Stimulated activated CD4-positive, alpha-beta T cell treated with anti-CD3 and anti-CD28 coated beads, Interleukin-1b, Interleukin-23, amount 100 ng/mL, for 1 hour (primary cell): Measurements from ENCODE around the gene C10orf53.
"Not testable (repeated sequence)": the region's sequence is repeated elsewhere in the genome, so short reads cannot be mapped to it uniquely, and the experiment has no call there.

ENCODE experiments used
- DNase-seq, 2 donors: peaks; one replicate each; pipeline ENCODE4 v3.0.0-alpha.2; 2020; ENCODE audit warnings: low read depth in 2 of 2

Gene C10orf53

DNA sequence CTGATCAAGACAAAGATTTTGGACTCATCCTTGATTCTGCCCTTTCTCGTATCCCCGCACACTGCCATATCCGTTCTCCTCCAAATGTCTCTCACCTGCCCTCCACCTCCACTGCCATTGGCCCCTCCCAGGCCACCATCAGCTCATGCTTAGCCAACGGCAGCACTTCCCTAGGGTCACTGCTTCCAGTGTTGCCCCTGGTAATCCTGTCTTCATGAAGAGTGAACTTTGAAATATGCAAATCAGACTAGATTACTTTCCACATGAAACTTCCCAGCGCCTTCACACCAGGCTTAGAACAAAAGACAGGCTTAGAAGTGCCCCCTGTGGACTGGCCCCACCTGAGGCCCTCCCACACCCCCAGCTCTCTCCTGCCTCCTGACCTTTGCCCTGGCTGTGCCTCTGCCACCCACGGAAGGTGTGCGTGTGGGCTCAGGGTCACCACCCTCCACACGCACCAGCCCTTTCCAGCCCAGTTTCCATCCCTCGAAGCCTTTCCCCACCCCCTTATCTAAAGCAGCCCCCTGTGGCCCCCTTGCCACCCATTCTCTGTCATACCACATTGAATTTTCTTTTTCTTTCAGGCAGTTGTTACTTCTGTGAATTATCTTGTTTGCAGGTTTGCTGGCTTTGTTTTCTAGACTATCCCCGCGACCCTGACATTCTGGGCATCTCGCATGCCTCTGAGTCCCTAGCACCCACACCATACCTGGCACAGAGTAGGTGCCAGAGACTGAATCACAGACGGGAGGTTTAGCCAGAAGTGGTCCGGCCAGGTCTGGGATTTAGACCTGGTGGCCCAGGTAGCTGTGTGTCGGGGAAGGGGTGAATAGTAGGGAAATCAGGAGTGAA lies 26.8 kb upstream of the C10orf53 start:
- no peak for DNase-seq

DNA sequence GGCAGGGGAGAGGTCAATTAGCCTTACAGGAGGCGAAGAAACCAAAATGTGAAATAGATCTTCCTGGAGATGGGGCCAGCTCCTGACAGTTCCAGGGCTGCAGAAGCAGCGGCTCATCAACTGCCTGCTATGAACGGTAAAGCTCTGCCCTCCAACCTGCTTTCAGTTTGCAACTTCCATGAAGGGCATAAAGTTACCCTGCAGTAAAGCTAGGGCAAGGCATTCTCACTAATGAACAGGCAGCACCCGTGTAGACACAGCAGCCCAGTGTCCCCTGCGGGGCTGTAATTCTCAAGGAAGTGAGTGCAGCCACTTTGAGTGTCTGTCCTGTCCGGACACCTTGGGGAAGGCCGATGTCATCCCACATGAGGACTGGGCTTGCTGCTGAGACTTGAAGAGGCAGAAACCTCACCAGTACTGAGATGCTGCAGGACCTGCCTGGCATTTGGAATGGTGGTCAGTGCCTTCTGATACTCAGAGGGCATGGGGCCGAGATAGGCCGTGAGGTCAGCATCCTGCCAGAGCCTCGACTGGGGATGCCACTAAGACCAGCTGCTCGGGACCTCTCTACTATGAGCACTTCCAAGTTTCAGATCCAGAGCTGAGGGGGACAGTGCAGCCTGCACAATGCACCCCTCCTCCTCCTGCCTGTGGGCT lies 26.1 kb upstream of the C10orf53 start:
- DNase-seq = no peak

DNA sequence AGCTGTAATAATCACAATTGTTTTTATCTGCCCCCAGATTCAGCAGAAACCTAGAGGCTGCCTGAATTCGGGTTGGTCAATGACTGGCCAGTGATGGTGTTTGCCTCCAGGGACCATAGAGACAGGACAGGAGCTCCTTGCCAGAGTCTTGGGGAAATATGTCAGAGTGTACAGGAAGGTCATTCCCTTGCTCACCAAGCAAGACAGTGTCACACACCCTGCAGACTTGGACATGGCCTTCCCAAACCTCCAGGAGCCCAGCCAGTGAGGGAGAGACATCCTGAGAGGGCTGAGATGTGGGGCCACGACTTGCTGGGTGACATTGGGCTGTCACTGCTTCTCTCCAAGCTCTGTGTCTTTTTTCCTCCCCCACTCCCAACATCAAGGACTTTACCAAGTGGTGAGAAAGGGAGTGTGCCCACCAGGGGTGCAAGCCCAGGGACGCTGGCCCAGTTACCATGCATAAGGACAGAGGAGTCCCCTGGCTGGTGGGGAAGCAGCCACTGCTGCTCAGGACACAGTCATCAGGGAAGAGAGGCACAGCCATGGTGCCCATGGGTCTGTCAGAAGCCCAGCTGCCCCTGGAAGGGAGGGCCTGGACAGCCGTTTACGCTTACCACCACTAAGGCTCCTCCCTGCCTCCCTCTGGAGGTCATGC lies 25.3 kb upstream of the C10orf53 start:
- DNase-seq = no peak

DNA sequence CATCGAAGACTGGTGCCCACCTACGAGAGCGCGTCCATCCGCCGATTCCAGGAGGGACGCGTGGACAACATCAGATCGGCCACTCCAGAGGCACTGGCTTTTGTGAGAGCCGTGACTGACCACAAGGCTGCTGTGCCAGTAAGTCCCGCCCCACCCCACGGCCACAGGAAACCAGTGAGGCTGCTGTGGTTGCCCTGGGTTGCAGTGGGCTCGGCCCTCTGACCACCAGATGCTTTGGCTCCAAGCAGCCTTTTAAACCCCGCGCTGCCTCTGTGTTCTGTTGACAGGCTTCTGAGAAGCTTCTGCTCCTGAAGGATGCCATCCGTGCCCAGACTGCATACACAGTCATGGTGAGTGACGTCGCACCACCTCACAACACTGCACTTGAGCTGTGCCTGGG lies 24.4 kb upstream of the C10orf53 start:
- DNase-seq = no peak

DNA sequence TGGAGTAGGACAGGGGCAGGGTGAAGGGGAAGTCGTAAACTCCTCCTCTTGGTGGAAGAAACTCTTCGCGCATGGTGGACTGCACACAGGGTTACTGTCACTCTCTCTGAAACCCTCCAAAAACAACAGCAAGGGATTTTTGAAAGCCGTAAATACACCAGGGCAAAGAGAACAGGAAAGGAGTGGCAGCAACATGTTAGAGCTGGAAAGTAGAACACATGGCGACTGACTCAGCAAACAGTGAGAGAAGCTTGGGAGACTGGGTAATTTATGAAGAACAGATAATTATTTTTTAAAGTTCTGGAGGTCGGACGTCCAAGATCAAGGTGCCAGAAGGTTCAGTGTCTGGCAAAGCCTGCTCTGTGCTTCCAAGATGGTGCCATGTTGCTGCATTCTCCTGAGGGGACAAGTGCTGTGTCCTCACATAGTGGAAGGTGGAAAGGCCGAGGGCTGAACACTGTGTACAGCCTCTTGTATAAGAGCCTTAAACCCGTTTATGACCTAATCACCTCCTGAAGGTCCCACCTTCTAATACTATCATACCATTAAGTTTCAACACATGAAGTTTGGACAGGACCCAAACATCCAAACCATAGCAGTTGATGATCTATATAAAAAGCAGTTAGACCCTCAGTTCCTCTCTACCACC lies 22.5 kb upstream of the C10orf53 start:
- no peak for DNase-seq

DNA sequence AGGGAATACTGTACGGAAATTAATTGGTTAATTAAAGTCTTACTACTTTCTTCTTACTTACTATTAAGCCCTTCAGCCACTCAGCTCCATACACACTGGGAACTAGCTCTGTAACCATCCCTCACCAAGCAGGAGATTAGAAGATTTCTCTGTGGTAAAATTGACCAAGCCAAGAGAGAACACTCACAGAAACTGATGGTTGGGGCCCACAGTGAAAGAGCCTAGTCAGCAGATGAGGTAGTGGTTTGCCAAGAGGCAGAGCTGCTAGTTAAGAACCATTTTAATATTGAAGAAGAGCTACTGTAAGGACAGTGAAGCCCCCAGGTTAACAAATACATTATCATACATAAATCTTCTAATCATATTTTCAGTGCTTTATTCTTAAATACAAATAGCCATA lies 21.8 kb upstream of the C10orf53 start:
- DNase-seq = no peak

DNA sequence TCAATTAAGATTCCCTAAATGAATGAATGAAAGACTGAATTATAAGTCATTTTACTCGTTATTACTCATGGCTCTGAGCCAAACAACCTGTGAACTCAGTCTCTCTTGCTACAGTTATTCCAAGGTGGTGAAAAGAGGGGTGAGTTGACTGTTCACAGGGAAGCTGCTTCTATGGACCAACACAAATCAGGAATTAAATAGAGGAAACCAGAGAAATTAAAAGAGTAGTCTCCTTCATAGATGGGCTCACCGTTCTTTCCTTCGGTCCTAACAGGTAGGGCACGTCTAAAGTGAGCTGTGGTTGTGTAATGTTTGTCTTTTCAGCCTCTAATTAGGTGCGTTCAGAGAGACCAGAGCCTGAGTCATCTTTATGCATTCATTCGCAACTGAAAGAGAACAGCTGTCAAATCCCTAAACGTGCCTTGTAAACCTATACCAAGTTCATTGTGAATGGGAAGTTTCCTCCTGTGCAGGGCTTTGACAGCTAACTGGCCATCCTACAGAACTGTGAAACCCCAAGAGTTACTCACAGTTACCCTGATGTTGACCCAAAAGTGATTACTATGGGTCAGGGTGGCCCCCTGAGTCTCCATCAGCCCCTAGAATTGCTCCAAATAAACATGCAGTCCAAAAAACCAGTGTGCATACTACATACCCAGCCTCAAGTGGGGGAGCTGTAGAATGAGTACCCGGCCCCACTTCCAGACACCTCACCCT lies 18.2 kb upstream of the C10orf53 start:
- no peak for DNase-seq

DNA sequence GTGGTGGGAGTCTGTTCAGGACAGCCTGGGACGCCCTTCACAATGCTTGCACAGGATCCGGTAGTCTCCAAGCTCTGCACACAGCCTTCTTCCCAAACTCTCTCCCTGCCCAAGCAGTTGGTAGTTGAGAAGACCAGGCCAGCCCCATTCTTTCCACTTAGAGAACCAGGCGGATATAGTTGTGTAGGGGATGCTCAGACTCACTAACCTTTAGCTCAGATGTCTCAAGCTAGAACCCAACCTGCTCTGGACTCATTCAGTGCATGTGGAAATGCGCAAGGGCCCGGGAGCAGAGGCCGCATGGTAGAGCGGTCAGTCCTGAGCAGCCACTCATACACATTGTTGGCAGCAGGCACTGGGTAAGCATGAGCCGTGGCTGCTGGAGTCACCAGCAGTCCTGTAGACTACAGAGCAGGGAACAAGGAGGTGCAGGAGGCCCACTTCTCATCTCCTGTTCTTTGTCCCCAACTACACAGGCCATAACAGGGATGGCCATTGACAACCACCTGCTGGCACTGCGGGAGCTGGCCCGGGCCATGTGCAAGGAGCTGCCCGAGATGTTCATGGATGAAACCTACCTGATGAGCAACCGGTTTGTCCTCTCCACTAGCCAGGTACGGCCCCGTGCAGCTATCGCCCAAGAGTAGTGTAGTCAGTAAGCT lies 17.2 kb upstream of the C10orf53 start:
- no peak for DNase-seq

DNA sequence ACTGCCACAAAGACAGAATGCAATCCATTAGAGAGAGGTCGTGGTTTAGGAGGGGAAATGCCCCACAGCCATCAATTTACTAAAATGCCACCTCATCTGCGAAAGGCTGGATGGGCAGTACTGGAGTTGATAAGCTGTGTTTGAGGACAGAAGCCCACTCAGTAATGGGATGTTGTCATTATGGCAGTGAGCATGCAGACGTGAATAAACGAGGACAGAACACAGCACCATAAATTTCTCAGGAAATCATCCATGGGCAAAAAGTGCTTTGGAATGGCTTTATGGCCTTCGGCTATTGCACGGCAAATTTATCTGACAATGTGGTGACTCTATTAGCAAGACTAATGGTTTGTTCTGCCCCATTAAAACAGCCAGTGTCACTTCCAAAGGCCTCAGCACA lies 15.9 kb upstream of the C10orf53 start:
- DNase-seq = no peak

DNA sequence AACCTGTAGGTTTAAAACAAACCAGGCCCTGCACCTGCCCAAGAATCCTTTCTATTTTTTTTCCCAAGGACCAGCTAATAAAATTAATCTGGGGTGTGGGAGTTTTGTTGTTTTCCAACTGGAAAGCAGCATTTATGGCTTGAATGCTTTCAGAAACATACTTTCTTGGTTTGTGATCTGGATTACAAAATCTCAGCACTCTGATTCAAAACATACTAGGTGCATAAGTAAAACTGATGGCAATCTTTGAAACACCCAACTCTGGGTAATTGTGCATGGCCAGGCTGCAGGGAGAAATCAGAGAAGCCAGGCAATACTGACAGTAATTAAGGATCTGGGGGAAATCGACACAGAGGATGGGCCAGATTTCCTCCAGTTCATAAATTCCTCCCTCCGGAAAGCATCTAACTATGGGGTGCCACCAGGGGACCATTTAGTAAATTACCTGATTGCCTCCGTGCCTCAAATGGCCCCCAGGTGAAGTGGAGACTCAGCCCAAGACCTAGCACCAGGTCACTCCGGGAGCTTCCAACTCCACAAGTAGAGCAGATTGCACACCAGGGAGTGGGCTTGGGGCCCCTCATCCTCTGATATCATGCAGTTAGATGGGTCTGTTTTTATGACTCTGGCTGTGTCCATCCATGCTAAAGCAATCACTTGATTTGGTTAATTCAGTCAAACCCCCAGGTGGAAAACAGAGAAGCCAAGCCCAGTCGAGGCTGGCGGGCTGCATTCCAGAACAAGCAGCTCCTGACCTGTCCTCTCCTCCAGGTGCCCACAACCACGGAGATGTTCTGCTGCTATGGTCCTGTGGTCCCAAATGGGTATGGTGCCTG lies 15.2 kb upstream of the C10orf53 start:
- no peak for DNase-seq

DNA sequence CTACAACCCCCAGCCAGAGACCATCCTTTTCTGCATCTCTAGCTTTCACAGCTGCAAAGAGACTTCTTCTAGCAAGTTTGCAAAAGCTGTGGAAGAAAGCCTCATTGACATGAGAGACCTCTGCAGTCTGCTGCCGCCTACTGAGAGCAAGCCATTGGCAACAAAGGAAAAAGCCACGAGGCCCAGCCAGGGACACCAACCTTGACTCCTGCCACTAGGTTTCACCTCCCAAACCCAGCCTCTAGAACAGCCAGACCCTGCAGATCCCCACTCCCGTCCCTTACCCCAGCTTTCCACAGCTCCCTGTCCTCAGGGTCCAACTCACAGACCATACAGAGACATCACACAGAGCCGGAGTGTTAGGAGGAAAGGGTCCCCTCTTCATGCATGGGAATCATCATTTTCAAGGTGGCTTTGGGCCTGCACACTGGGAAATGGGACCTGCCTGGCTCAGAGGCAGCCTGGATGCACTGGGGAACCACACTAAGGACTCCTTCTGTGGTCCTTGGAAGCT lies 14.6 kb upstream of the C10orf53 start:
- no peak for DNase-seq

DNA sequence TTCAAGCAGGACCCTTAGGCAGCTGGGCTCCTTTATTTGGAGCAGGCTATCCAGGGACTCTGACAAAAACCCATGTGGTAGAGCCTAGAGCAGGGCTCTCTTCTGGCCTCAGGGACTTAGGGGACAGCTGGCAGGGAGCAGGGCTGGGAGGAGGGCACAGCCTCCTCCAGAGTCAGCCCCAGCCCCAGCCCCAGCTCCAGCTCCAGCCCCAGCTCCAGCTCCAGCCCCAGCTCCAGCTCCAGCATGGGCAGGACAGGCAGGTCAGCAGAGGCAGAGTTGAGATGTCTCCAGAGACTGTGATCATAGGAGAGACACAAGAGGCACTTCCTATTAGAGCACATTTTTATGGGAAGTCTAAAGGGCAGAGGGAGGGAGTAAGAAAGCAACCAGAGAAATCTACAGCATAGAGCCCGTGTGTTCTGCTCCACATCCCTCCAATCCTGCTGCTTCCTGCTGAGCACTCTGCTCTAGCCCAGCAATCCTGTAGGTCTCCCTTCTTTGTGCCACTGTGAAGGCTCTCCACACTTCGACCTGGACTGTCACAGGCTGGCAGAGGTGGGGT lies 13.3 kb upstream of the C10orf53 start:
- DNase-seq = no peak

DNA sequence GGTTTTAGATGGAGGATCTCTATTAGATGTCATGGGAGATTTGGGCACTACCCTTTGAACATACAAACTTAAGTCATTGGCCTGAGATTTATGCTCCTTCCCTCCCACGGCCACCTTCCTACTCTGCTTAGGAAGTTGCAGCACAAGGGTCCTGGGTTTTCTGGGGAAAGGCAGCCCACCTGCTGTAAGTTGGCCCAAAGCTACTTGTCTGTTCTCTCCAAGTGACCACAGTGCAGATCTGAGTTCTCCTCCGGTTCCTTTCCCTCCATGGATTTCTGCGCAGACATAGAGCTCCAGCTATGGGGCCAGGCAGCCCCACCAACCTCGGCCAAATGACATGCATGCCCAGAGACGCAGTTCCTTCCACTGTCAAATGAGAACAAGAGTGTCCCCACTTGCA lies 12.8 kb upstream of the C10orf53 start:
- DNase-seq = no peak

DNA sequence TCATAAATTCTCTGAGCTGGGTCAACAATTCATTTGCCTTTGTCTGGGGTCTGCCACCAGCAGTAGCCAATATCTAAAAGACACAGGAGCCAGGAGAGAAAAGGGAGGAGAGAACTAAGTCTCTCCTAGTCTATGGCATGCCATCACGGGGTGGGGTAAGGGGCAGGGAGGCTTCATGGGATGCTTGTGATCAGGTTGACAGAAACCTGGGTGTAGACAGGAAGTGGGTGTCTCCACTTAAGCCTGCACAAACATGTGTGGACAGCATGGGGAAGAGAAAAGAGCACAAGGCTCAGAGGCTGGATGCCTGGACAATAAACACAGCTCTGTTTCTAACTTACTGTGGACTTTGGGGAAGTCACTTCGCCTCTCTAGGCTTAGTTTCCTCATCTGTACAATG lies 11.5 kb upstream of the C10orf53 start:
- no peak for DNase-seq

DNA sequence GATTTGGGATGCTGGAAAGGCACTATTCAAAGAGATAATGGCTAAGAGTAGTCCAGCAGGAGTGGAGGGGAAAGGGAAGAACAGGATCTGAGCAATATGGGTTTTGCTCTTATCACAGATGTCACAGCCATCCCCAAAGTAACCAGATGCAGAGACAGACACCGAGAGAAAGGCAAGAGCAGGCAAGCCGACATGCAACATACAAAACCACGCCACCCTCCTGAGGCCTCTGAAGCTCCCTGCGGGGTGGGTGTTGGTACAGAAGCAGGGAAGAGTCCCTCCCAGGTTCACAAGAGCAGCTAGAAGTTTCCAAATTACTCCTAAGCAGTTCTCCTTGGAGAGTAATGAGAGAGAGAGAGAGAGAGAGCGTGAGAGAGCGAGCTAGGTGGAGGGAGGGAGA lies 10.8 kb upstream of the C10orf53 start:
- DNase-seq = no peak

DNA sequence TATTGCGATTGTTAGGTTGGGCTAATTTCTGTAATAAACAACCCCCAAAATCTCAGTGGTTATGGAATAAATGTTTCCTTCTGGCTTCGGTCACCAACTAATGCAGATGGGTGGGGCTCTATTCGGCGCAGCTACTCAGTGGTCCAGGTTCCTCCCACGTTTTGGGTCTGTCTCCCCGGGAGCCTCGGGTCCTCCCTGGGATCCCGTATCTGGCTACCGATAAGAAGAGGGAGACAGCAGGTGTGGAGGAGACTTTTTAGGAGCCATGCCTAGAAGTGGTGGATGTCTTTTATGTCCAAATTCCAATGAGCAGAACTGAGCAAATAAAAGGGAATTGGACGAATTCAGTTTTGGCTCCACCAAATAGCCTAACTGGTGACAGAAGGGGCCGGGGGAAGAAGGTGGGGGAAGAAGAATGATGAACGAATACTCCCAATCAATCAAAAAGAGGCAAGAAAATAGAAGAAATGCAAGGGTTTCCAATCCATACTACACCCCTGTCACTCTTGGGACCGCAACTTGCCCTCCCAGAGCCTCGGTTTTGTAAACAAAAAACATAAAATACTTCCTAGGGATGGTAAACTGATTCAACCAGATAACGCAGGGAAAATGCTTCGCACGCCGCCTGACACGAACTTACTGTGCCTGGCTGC lies 498 bp upstream of the C10orf53 start:
- DNase-seq = no peak

DNA sequence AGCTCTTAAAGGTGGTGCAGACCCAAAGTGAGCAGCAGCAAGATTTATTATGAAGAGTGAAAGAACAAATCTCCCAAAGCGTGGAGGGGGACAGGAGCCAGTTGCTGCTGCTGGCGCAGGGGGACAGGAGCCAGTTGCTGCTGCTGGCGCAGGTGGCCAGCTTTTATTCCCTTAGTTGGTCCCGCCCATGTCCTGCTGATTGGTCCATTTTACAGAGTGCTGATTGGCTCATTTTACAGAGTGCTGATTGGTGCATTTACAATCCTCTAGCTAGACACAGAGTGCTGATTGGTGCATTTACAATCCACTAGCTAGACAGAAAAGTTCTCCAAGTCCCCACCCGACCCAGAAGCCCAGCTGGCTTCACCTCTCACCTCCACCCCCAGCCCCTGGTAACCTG lies 3.0 kb downstream of the C10orf53 start:
- not testable (repeated sequence) for DNase-seq

DNA sequence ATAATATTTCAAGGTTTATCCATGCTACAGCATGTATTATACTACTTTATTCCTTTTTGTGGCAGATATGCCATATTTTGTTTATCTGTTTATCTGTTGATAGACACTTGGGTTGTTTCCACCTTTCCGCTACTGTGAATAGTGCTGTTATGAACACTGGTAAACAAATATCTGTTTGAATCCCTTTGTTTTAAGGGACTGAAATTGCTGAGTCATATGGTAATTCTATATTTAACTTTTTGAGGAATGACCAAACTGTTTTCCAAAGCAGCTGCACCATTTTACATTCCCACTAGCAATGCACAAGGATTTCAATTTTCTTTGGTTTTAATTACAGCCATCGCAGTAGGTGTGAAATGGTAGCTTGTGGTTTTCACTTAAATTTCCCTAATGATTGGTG lies 3.4 kb downstream of the C10orf53 start:
- DNase-seq = no peak

DNA sequence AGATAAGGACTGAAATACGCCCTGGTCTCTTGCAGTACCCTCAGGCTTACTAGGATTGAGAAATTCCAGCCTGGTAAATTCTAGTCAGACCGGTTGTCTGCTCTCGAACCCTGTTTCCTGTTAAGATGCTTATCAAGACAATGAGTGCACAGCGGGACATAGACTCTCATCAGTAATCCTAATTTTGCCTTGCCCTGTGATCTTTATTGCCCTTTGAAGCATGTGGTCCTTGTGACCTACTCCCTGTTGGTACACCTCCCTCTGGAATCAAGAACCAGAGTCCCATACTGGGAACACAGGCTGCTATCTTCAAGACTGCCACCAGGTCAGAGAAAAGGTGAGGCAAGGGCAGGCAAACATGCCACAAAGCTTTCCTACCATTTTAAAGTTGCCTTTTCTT lies 7.2 kb downstream of the C10orf53 start:
- DNase-seq = no peak
